Body of pancreas (tissue), 4 donors: ENCODE measurements around the gene CTXND1. TPM values are rescaled to one million over a fixed set of nuclear protein-coding genes. Genes with fewer than 3 reads are reported as not detected.

ENCODE experiments used
- ATAC-seq: fragments of 150-250 bp; one replicate; pipeline ENCODE4 v1.9.1; 2016
- DNase-seq, 4 donors: peaks; one replicate each; pipeline ENCODE4 v3.0.0-alpha.2; 2019
- H3K27ac ChIP-seq, 4 donors: fragments of 200-600 bp; sonication (generic); 1 replicate in 3 of 4; 2 replicates in 1 of 4; pipeline versions ENCODE4 v1.5.1 to v1.6.1; 2016 to 2019; ENCODE audit warnings: mild to moderate bottlenecking in 1 of 4, mixed read lengths in 1 of 4, moderate library complexity in 1 of 4
- H3K27me3 ChIP-seq, 2 donors: fragments of 200-600 bp; sonication (generic); one replicate each; pipeline ENCODE4 v1.6.0; 2016; ENCODE audit warnings: mild to moderate bottlenecking in 1 of 2
- H3K36me3 ChIP-seq, 2 donors: fragments of 200-600 bp; sonication (generic); replicated peaks in 1 of 2; 2 replicates each; pipeline ENCODE4 v1.5.1; 2016; ENCODE audit warnings: low read depth in 2 of 2; ENCODE audit not compliant: insufficient read depth in 1 of 2
- H3K4me1 ChIP-seq: fragments of 200-600 bp; sonication (generic); one replicate; pipeline ENCODE4 v1.6.0; 2016
- H3K4me3 ChIP-seq, 2 donors: fragments of 200-600 bp; sonication (generic); 1 replicate in 1 of 2; 2 replicates in 1 of 2; pipeline ENCODE4 v1.5.1; 2016 to 2019
- H3K9me3 ChIP-seq, 3 donors: fragments of 200-600 bp; sonication (generic); 1 replicate in 2 of 3; 2 replicates in 1 of 3; pipeline ENCODE4 v1.5.1; 2016
- POLR2A ChIP-seq, 3 donors: fragments of 450-650 bp; IDR thresholded peaks; one replicate each; pipeline ENCODE4 v1.6.1; 2016; ENCODE audit warnings: antibody characterized with exemption in 3 of 3, mild to moderate bottlenecking in 2 of 3
- WGBS, 2 donors: methylation state at CpG; one replicate each; pipeline ENCODE4 v1.1.5; 2017; 5-methylcytosine and 5-hydroxymethylcytosine counted together
- intact Hi-C: fragments of 100-400 bp; cut with DNase I; formaldehyde crosslinking; loops from one replicate; pipeline ENCODE4 v1.15.1; 2023
- total RNA-seq, 2 donors: library from RNA; depleted of rRNA; stranded (reverse); fragments of >200 nt; gene quantifications; one replicate each; pipeline ENCODE4 v1.1.0, GENCODE V29; 2016
- TF ChIP-seq, protein P1 (sequence below), 7 experiments: fragments of 450-650 bp in 4 of 7; fragments of 200-600 bp in 3 of 7; sonication (generic) in 3 of 7; IDR thresholded peaks; one replicate each; pipeline ENCODE4 v1.5.1; 2016 to 2019; ENCODE audit warnings: antibody characterized with exemption in 7 of 7

The CTXND1 gene
- total RNA-seq, 2 donors from 2014 or later = 0.66 to 1.0 TPM

DNA sequence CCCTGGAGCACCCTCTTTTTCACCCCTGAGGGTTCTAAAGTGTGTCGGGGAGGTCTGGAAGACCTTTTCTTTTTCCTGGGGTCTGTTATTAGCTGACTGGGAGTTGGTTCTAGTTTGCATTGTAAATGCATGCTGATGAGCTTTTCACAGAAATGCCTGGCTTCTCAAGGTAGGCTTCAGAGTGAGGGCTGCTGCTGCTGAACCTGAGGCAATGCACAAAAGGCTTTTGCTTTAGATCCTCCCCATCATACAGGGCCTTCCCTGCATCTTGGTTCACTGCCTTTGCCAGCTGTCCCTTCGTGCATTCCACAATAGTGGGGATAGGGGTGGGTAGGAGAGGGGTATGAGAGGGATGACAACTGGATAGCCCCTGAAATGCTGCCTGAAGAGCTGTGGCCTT, 52.6 kb downstream of the CTXND1 start:
- Histone ChIP-seq H3K4me1 (no peaks in the 10 kb centered on the region), H3K27ac (no peak overlapping the region), H3K36me3 (no peaks in the 10 kb centered on the region), H3K9me3 (no peaks in the 10 kb centered on the region), H3K4me3 (no peak overlapping the region), H3K27me3 (no peaks in the 10 kb centered on the region)
- intact Hi-C loops = no loop called here
- DNase-seq (no peak), ATAC-seq (no peak)
- TF ChIP-seq, protein P1, sequence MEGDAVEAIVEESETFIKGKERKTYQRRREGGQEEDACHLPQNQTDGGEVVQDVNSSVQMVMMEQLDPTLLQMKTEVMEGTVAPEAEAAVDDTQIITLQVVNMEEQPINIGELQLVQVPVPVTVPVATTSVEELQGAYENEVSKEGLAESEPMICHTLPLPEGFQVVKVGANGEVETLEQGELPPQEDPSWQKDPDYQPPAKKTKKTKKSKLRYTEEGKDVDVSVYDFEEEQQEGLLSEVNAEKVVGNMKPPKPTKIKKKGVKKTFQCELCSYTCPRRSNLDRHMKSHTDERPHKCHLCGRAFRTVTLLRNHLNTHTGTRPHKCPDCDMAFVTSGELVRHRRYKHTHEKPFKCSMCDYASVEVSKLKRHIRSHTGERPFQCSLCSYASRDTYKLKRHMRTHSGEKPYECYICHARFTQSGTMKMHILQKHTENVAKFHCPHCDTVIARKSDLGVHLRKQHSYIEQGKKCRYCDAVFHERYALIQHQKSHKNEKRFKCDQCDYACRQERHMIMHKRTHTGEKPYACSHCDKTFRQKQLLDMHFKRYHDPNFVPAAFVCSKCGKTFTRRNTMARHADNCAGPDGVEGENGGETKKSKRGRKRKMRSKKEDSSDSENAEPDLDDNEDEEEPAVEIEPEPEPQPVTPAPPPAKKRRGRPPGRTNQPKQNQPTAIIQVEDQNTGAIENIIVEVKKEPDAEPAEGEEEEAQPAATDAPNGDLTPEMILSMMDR (IDR thresholded peaks at IDR 0.05) = no peak
- no peak for TF ChIP-seq POLR2A (IDR thresholded peaks at IDR 0.05)
- WGBS, 2 donors = 67 to 79% methylated on average over 2 of the region's 2 CpGs

DNA sequence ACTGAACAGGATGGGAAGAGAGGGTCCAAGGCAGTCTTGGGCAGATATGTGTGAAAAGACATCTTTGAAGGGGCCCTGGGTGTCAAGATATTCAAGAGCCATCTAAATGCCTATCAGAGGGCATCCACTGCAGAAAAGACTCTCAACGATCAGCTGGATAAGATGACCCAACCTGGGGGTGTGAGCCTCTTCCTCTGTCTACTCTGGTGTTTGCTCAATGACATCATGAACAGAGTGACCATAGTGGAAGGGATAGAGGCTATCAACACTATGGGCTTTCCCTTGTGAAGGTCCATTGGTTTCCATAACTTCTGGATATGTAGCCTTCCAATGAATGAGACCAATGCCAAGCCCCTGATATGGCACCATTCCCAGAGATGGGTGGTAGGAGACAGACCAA, 57.1 kb downstream of the CTXND1 start:
- DNase-seq (no peak), ATAC-seq (no peak)
- no peak overlapping the region for H3K4me3 ChIP-seq
- H3K27ac ChIP-seq = no peak overlapping the region
- H3K36me3 ChIP-seq = no peaks in the 10 kb centered on the region
- H3K9me3 ChIP-seq = no peaks in the 10 kb centered on the region
- TF ChIP-seq, protein P1 (IDR thresholded peaks at IDR 0.05) = no peak
- no peak for TF ChIP-seq POLR2A (IDR thresholded peaks at IDR 0.05)
- no peaks in the 10 kb centered on the region for H3K27me3 ChIP-seq
- intact Hi-C loops = no loop called here
- no peaks in the 10 kb centered on the region for H3K4me1 ChIP-seq
- WGBS, 2 donors = 79 to 80% methylated on average over 1 of the region's 1 CpG

DNA sequence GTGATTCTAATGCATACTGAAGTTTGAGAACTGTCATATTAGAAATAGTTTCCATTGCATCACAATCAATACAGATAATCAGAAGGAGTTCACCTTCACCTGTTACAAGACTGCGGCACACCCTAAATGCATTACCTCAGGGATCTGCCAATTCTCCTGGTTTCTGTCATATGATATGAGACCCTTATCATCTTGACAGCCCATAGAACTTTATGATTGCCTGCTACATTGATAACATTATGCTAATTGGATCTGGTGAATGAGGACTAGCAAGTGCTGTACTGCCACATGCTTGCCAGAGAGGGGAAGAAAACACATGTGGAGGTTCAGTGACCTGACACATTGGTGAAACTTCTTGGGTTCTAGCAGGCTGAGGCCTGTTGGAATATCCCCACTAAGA, 57.8 kb downstream of the CTXND1 start:
- H3K27ac ChIP-seq = no peak overlapping the region
- no peak for DNase-seq
- H3K4me1 ChIP-seq = no peaks in the 10 kb centered on the region
- TF ChIP-seq, protein P1 (IDR thresholded peaks at IDR 0.05) = no peak
- TF ChIP-seq POLR2A (IDR thresholded peaks at IDR 0.05) = no peak
- H3K36me3 ChIP-seq = no peaks in the 10 kb centered on the region
- ATAC-seq = no peak
- intact Hi-C loops = no loop called here
- H3K27me3 ChIP-seq = no peaks in the 10 kb centered on the region
- no peak overlapping the region for H3K4me3 ChIP-seq
- 64 to 86% methylated on average over 1 of the region's 1 CpG for WGBS, 2 donors
- H3K9me3 ChIP-seq = no peaks in the 10 kb centered on the region

DNA sequence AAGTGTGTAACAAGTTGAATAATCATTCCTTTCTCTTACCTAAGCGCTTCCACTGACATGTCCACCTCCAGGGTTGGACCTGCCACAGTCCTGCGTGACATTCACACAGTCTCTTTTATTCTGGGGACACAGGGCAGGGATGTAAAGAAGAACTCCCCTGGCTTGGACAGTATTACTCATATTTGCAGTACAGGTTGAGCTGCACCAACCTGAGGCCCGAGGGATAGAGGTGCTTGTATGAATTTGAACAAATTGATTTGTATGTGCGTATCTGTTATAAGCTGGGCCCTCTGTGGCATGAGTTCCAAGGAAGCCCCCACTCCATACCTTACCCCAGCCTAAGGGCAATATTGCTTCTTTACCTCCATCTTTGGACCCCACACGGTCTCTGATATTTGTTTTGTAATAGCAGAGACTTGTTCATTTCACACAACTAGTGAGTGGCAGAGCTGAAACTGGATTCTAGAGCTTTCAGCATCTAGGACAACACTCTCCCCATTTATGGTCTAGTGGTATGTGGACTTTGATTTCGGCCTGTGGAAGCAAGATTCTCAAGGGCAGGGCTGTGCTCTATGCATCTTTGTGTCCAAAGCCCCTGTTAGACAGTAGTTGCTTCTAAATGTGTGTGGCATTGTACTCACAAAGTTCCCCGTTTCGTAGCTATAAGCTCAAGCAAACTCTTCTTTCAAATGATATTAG, 60.0 kb downstream of the CTXND1 start:
- ATAC-seq (no peak), DNase-seq (no peak)
- TF ChIP-seq, protein P1 (IDR thresholded peaks at IDR 0.05) = no peak
- no peak for TF ChIP-seq POLR2A (IDR thresholded peaks at IDR 0.05)
- Histone ChIP-seq H3K36me3 (no peaks in the 10 kb centered on the region), H3K27ac (no peak overlapping the region), H3K4me1 (no peaks in the 10 kb centered on the region), H3K27me3 (no peaks in the 10 kb centered on the region), H3K9me3 (no peaks in the 10 kb centered on the region), H3K4me3 (no peak overlapping the region)
- WGBS, 2 donors = 88 to 91% methylated on average over 8 of the region's 8 CpGs
- intact Hi-C loops = no loop called here

DNA sequence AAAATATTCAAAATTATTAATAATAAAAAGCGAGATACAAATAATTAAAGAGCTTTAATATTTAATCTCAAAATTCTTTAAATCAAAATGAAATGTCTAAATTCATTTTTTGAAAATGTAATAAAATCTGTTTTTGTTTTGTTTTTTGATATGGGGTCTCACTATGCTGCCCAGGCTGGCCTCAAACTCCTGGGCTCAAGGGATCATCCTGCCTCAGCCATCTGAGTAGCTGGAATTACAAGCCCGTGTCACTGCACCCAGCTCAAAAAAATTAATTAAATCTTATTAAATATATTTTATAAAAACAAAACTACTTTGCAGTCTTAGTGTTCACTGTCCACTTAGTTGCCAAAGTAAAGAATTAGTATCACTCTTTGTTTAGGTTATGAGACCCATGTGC, 60.8 kb downstream of the CTXND1 start:
- intact Hi-C loops = no loop called here
- WGBS, 2 donors = 92 to 96% methylated on average over 2 of the region's 2 CpGs
- Histone ChIP-seq H3K4me3 (no peak overlapping the region), H3K4me1 (no peaks in the 10 kb centered on the region), H3K9me3 (no peaks in the 10 kb centered on the region), H3K27ac (no peak overlapping the region), H3K27me3 (no peaks in the 10 kb centered on the region), H3K36me3 (no peaks in the 10 kb centered on the region)
- ATAC-seq (no peak), DNase-seq (no peak)
- TF ChIP-seq POLR2A (IDR thresholded peaks at IDR 0.05) = no peak
- TF ChIP-seq, protein P1 (IDR thresholded peaks at IDR 0.05) = no peak
